ENCODE data around the gene FBXW4. TPM values are rescaled to one million over a fixed set of nuclear protein-coding genes. Genes with fewer than 3 reads are reported as not detected.

The FBXW4 gene
- total and polyA plus RNA-seq, 10 of the 15 experiments (the other 5 are each of a cell fraction or from before 2014, with no cell fraction given): 5.7 to 42.0 (median 27.5) TPM

GRCh38 chr10:101565936-101566332 is 129.0 kb downstream of the FBXW4 start:
- RAD21 ChIA-PET (ENCODE audit: unreplicated experiment): no interaction called here

More at GRCh38 chr10:101565936-101566332, 129.0 kb downstream of the FBXW4 start:
- Histone ChIP-seq H3K4me3 (no peak overlapping the region), H4K20me1 (ENCODE audit: control insufficient read depth, insufficient read depth) (no peaks in the 10 kb centered on the region), H3K9ac (ENCODE audit: control insufficient read depth, insufficient read depth, low read length) (no peak overlapping the region), H2AFZ (ENCODE audit: control insufficient read depth, low read depth, low read length) (peak overlapping the region; percentile 19; the same call in 1 of the 2 replicates), H3K4me1 (ENCODE audit: control insufficient read depth, insufficient read depth, low read length) (peaks cover 5% of the 10 kb centered on the region; the same call in 1 of the 2 replicates), H3K27me3 (replicated peaks in 1 of 2; ENCODE audit: control insufficient read depth in 2 of 2, insufficient read depth in 2 of 2, low read length in 1 of 2) (peaks cover 0 to 4% of the 10 kb centered on the region in 2 experiments; a peak in 1 of 4 replicates), H3K9me3 (replicated peaks; ENCODE audit: control insufficient read depth, insufficient read depth, low read length) (no peaks in the 10 kb centered on the region), H3K4me2 (ENCODE audit: control insufficient read depth, insufficient read depth) (peak overlapping the region; percentile 44; the same call in 1 of the 2 replicates), H3K36me3 (ENCODE audit: control insufficient read depth in 2 of 2, insufficient read depth in 2 of 2, low read length in 1 of 2) (no peaks in the 10 kb centered on the region), H3K79me2 (ENCODE audit: control insufficient read depth, insufficient read depth, low read length) (no peaks in the 10 kb centered on the region), H3K27ac (ENCODE audit: control insufficient read depth, insufficient read depth) (no peak overlapping the region)
- in situ Hi-C loops (cut with MboI): no loop called here
- CTCF ChIA-PET: no interaction called here
- BruUV-seq (replicated peaks): no TSS peak
- no peak for FAIRE-seq
- no peak for TF ChIP-seq NFYA (IDR thresholded peaks at IDR 0.05; ENCODE audit: borderline replicate concordance, low read depth, low read length)
- TF ChIP-seq TAF1 (IDR thresholded peaks at IDR 0.05; ENCODE audit: borderline replicate concordance, low read depth, low read length): no peak
- TF ChIP-seq ZBTB40 (IDR thresholded peaks at IDR 0.05; ENCODE audit: borderline replicate concordance): no peak
- no peak for TF ChIP-seq ZBED1 (IDR thresholded peaks at IDR 0.05; ENCODE audit: borderline replicate concordance)
- TF ChIP-seq REST (IDR thresholded peaks at IDR 0.05; ENCODE audit: low read depth, low read length): no peak
- TF ChIP-seq CEBPB (IDR thresholded peaks at IDR 0.05; ENCODE audit: borderline replicate concordance in 1 of 2, low read depth in 2 of 2, low read length in 2 of 2): no peak
- WGBS (ENCODE audit: insufficient coverage, insufficient replicate concordance, low lambda C conversion rate, missing lambda C conversion rate): 80% methylated on average over 8 of the region's 8 CpGs
- intact Hi-C loops (cut with micrococcal nuclease; ENCODE audit: unreplicated experiment): loop anchor here (5.0 kb wide), 1 partner anchor 404 kb away; no protein-coding TSS in a partner anchor
- SMC1A ChIA-PET (ENCODE audit: uncharacterized antibody, unreplicated experiment): no interaction called here
- no peak for DNase-seq (ENCODE audit: low read depth, low spot score)
- POLR2A ChIA-PET: no interaction called here
- ATAC-seq: no peak

All from GM12878 (cell line).